ENCODE measurements around the gene RASAL2. TPM values are rescaled to one million over a fixed set of nuclear protein-coding genes. Genes with fewer than 3 reads are reported as not detected.

RASAL2 gene
- total and polyA plus RNA-seq, 9 of the 15 experiments (the other 6 are each of a cell fraction or from before 2014, with no cell fraction given) = 0.13 to 1.0 (median 0.62) TPM

DNA sequence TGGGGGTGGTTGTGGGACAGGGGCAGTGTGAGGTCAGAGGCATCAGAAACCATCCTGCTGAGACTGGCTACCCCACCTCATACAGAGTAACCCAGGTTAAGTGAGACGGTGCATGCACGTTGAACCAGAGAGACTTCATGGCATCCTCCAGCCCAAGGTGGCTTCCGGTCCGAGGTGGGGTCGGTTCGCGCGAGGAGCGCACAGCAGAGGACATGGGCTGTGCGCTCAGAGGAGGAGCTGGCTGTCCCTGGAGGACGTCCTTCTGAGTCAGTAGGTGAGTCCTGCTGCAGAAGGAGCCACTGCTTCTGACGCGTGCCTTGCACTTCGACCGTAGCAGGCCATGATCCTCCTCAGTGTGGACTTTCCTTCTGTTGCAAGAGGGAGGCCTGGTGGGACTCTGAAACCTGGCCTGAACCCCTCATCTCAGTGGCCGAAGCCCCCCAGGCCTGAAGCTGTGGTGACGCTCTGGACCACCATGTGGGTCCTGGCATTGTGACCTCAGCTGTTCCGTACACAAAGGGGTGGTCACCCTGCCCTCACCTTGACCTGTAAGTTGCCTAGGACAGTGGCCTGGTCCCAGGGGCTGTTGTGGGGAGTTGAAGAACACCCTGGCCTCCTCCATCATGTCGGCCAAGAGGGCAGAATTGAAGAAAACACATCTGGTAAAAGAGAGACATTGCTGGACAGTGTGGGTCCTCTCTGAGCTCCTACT is 418.8 kb downstream of the RASAL2 start, which contains the start of gene TEX35:
TSS of gene TEX35 (plus strand) at position 544 of the 712 bp plus-strand sequence. CDS start at position 624, 80 bp downstream.
- peaks cover 0 to 16% of the 10 kb centered on the region in 2 experiments; a peak in 2 of 5 replicates for H3K27me3 ChIP-seq (ENCODE audit: control insufficient read depth in 2 of 2, insufficient read depth in 2 of 2, low read length in 2 of 2)
- 15% methylated on average over 18 of the region's 19 CpGs for WGBS (ENCODE audit: insufficient coverage, low coverage, missing lambda C conversion rate)
- H3K27ac ChIP-seq (ENCODE audit: extremely low read depth, low read depth, low read length) = no peak within 1 kb of the TSS
- CTCF ChIA-PET (ENCODE audit: low intra/inter-chr PET ratio) = no interaction called here
- H3K9me3 ChIP-seq (replicated peaks; ENCODE audit: control insufficient read depth, insufficient read depth, low read depth, low read length) = no peaks in the 10 kb centered on the region
- POLR2A ChIA-PET = interaction anchor here (0.6 to 1.0 kb wide), 2 partner anchors 12 to 30 kb away, joined by 3 read pairs; no protein-coding TSS in a partner anchor
- intact Hi-C loops (cut with micrococcal nuclease) = no loop called here
- H2AFZ ChIP-seq (ENCODE audit: low read depth, low read length) = peak within 1 kb of the TSS; percentile 6; the same call in 1 of the 2 replicates
- H3K4me2 ChIP-seq (ENCODE audit: insufficient read depth, low read length) = no peak within 1 kb of the TSS
- in situ Hi-C loops (cut with MboI) = loop anchor here (5.0 kb wide), 1 partner anchor 200 kb away; no protein-coding TSS in a partner anchor
- no peak for FAIRE-seq
- no TSS peak for BruUV-seq (replicated peaks)
- no peak for ATAC-seq
- H3K9ac ChIP-seq (ENCODE audit: insufficient read depth in 1 of 2, low read depth in 2 of 2, low read length in 2 of 2) = no peak within 1 kb of the TSS
- H3K9me1 ChIP-seq (ENCODE audit: control insufficient read depth, insufficient read depth, low read length) = no peaks in the 10 kb centered on the region
- TF ChIP-seq ZNF143 (CRISPR knock-in tag; IDR thresholded peaks at IDR 0.05) = no peak
- H3K79me2 ChIP-seq (ENCODE audit: control insufficient read depth, insufficient read depth, low read length) = no peaks in the 10 kb centered on the region
- no peaks in the 10 kb centered on the region for H3K4me1 ChIP-seq (replicated peaks in 1 of 2; ENCODE audit: control insufficient read depth in 2 of 2, insufficient read depth in 2 of 2, low read length in 2 of 2)
- H4K20me1 ChIP-seq (replicated peaks; ENCODE audit: control insufficient read depth, insufficient read depth, low read length) = no peaks in the 10 kb centered on the region
- DNase-seq (ENCODE audit: extremely low read depth in 1 of 4, low spot score in 3 of 4) = no peak
- H3K4me3 ChIP-seq = no peak within 1 kb of the TSS
- no peaks in the 10 kb centered on the region for H3K36me3 ChIP-seq (ENCODE audit: control insufficient read depth, insufficient read depth, low read length)

DNA sequence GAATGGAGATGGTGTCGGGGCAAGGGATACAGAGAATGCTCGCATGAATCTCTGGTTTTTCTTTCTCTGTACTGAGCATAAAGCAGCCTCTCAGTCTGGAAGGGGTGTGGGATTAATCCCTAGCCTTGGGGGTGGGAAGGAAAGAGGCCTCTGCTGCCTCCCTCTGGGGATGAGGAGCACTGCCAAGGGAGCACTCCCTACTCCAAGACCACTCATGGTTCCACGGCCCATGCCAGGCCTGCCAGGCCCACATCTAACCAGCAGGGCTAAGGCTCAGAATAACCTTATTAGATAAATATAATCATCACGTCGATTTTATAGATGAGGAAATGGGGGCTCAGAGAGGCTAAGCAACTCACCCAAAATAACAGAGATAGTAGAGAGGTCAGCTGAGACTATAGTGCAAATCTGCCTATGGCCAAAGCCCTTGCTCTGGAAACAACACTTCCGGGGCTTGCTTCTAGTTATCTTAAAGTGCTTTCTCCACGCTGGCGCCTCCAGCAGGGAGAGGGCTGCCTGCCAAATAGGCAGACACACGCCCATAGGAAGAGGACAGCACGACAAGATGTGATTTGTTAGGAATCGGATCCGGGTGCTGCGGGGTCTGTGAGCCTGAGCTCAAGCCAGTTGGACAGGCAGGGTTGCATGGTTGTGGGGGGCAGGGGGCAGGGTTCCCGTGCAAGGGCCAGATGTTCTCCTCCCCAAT is 419.5 kb downstream of the RASAL2 start:
- Histone ChIP-seq H3K4me2 (ENCODE audit: insufficient read depth, low read length) (no peak overlapping the region), H2AFZ (ENCODE audit: low read depth, low read length) (peak overlapping the region; percentile 6; the same call in 1 of the 2 replicates), H4K20me1 (replicated peaks; ENCODE audit: control insufficient read depth, insufficient read depth, low read length) (no peaks in the 10 kb centered on the region), H3K27ac (ENCODE audit: extremely low read depth, low read depth, low read length) (no peak overlapping the region), H3K27me3 (ENCODE audit: control insufficient read depth in 2 of 2, insufficient read depth in 2 of 2, low read length in 2 of 2) (peaks cover 0 to 16% of the 10 kb centered on the region in 2 experiments; a peak in 2 of 5 replicates), H3K4me3 (no peak overlapping the region), H3K9ac (ENCODE audit: insufficient read depth in 1 of 2, low read depth in 2 of 2, low read length in 2 of 2) (no peak overlapping the region), H3K9me1 (ENCODE audit: control insufficient read depth, insufficient read depth, low read length) (no peaks in the 10 kb centered on the region), H3K79me2 (ENCODE audit: control insufficient read depth, insufficient read depth, low read length) (no peaks in the 10 kb centered on the region), H3K36me3 (ENCODE audit: control insufficient read depth, insufficient read depth, low read length) (no peaks in the 10 kb centered on the region), H3K4me1 (replicated peaks in 1 of 2; ENCODE audit: control insufficient read depth in 2 of 2, insufficient read depth in 2 of 2, low read length in 2 of 2) (no peaks in the 10 kb centered on the region), H3K9me3 (replicated peaks; ENCODE audit: control insufficient read depth, insufficient read depth, low read depth, low read length) (no peaks in the 10 kb centered on the region)
- DNase-seq (ENCODE audit: extremely low read depth in 1 of 4, low spot score in 3 of 4) = no peak
- CTCF ChIA-PET (ENCODE audit: low intra/inter-chr PET ratio) = no interaction called here
- POLR2A ChIA-PET = interaction anchor here (0.6 kb wide), 1 partner anchor 13 kb away, joined by 3 read pairs; no protein-coding TSS in a partner anchor
- in situ Hi-C loops (cut with MboI) (loop anchor here (5.0 kb wide), 1 partner anchor 201 kb away; no protein-coding TSS in a partner anchor), intact Hi-C loops (cut with micrococcal nuclease) (no loop called here)
- 3% methylated on average over 14 of the region's 14 CpGs for WGBS (ENCODE audit: insufficient coverage, low coverage, missing lambda C conversion rate)
- ATAC-seq = peak; percentile 73
- BruUV-seq (replicated peaks) = no TSS peak
- no peak for FAIRE-seq
- TF ChIP-seq, protein P1, sequence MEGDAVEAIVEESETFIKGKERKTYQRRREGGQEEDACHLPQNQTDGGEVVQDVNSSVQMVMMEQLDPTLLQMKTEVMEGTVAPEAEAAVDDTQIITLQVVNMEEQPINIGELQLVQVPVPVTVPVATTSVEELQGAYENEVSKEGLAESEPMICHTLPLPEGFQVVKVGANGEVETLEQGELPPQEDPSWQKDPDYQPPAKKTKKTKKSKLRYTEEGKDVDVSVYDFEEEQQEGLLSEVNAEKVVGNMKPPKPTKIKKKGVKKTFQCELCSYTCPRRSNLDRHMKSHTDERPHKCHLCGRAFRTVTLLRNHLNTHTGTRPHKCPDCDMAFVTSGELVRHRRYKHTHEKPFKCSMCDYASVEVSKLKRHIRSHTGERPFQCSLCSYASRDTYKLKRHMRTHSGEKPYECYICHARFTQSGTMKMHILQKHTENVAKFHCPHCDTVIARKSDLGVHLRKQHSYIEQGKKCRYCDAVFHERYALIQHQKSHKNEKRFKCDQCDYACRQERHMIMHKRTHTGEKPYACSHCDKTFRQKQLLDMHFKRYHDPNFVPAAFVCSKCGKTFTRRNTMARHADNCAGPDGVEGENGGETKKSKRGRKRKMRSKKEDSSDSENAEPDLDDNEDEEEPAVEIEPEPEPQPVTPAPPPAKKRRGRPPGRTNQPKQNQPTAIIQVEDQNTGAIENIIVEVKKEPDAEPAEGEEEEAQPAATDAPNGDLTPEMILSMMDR (IDR thresholded peaks at IDR 0.05 in 2 of 3, conservative IDR thresholded peaks at IDR 0.05 in 1 of 3; ENCODE audit: insufficient read depth in 2 of 3, low read depth in 1 of 3, low read length in 3 of 3) = peak in 2 of 3 experiments; percentile 23 to 30; a peak in 3 of 6 replicates
- TF ChIP-seq CHCHD3 (CRISPR knock-in tag; IDR thresholded peaks at IDR 0.05) (no peak), ZBTB7A (IDR thresholded peaks at IDR 0.05; ENCODE audit: borderline replicate concordance, control insufficient read depth, low read depth, low read length) (no peak), ETV1 (tag; conservative IDR thresholded peaks at IDR 0.05; ENCODE audit: low read depth) (0 out of 2 replicates have a peak, but pooled peaks have one; percentile 35), TAF1 (IDR thresholded peaks at IDR 0.05; ENCODE audit: control insufficient read depth, extremely low read depth, insufficient read depth, low read length, severe bottlenecking) (no peak), GABPA (tag; conservative IDR thresholded peaks at IDR 0.05; ENCODE audit: low read depth) (peak; percentile 53), ZNF263 (CRISPR knock-in tag; IDR thresholded peaks at IDR 0.05; ENCODE audit: borderline replicate concordance) (peak; percentile 97)
- TF ChIP-seq, protein P2, sequence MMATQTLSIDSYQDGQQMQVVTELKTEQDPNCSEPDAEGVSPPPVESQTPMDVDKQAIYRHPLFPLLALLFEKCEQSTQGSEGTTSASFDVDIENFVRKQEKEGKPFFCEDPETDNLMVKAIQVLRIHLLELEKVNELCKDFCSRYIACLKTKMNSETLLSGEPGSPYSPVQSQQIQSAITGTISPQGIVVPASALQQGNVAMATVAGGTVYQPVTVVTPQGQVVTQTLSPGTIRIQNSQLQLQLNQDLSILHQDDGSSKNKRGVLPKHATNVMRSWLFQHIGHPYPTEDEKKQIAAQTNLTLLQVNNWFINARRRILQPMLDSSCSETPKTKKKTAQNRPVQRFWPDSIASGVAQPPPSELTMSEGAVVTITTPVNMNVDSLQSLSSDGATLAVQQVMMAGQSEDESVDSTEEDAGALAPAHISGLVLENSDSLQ (IDR thresholded peaks at IDR 0.05) = no peak

Measured in K562 (cell line).